Gastroesophageal sphincter (tissue), 3 donors: ENCODE results near the gene SLC25A21.

Source experiments
- CTCF ChIP-seq, 4 experiments: fragments of 200-600 bp in 2 of 4; fragments of 450-650 bp in 2 of 4; sonication (generic) in 1 of 4; IDR thresholded peaks; one replicate each; pipeline ENCODE4 v1.5.1; 2017 to 2019; ENCODE audit warnings: antibody characterized with exemption in 4 of 4, mild to moderate bottlenecking in 2 of 4, moderate library complexity in 2 of 4
- EP300 ChIP-seq: sonication (generic); formaldehyde crosslinking; IDR thresholded peaks from one replicate; pipeline ENCODE4 v1.6.1; 2017; ENCODE audit warnings: antibody characterized with exemption, mild to moderate bottlenecking
- POLR2A ChIP-seq, 2 donors: fragments of 450-650 bp; IDR thresholded peaks; one replicate each; pipeline ENCODE4 v1.6.1; 2017; ENCODE audit warnings: antibody characterized with exemption in 2 of 2, mild to moderate bottlenecking in 2 of 2, moderate library complexity in 1 of 2
- POLR2AphosphoS5 ChIP-seq: sonication (generic); formaldehyde crosslinking; IDR thresholded peaks from one replicate; pipeline ENCODE4 v1.6.1; 2017; ENCODE audit warnings: antibody characterized with exemption

- TF ChIP-seq POLR2A (IDR thresholded peaks at IDR 0.05) (no peak), CTCF (IDR thresholded peaks at IDR 0.05) (no peak), POLR2AphosphoS5 (no peak), EP300 (no peak)
Measured at GRCh38 chr14:37093364-37093763, 79.0 kb downstream of the SLC25A21 start.
